Colonic mucosa (tissue), 4 donors: ENCODE measurements around the gene FFAR1. TPM values are rescaled to one million over a fixed set of nuclear protein-coding genes. Genes with fewer than 3 reads are reported as not detected.

Experiments used
- DNase-seq: peaks from one replicate; pipeline ENCODE4 v3.0.0-alpha.2; 2020
- H3K27ac ChIP-seq: fragments of 200-600 bp; one replicate; pipeline ENCODE4 v1.8.0; 2021
- H3K27me3 ChIP-seq: fragments of 200-600 bp; one replicate; pipeline ENCODE4 v1.8.0; 2021
- H3K36me3 ChIP-seq: fragments of 200-600 bp; one replicate; pipeline ENCODE4 v1.8.0; 2021
- H3K4me1 ChIP-seq: fragments of 200-600 bp; one replicate; pipeline ENCODE4 v1.8.0; 2021; ENCODE audit warnings: mild to moderate bottlenecking
- H3K4me3 ChIP-seq: fragments of 200-600 bp; one replicate; pipeline ENCODE4 v1.8.0; 2021
- H3K9ac ChIP-seq, 2 donors: one replicate each; pipeline ENCODE4 v1.7.0; 2013; ENCODE audit warnings: control low read depth in 2 of 2, low read depth in 2 of 2, low read length in 2 of 2
- H3K9me3 ChIP-seq: fragments of 200-600 bp; one replicate; pipeline ENCODE4 v1.8.0; 2021
- intact Hi-C: fragments of 100-400 bp; cut with DNase I; formaldehyde crosslinking; loops from one replicate; pipeline ENCODE4 v1.14.1; 2022
- total RNA-seq, 2 donors: library from RNA; stranded (reverse); fragmentation: NEBNext Ultra II Directional in 1 of 2; extraction: Animal tissue kit (Norgen Biotek cat#: 25700) in 1 of 2; gene quantifications; one replicate each; pipeline ENCODE4 v1.2.1, GENCODE V29; 2021
- TF ChIP-seq, protein P1 (sequence below): fragments of 200-600 bp; IDR thresholded peaks from one replicate; pipeline ENCODE4 v1.8.0; 2022; ENCODE audit warnings: antibody characterized with exemption, mild to moderate bottlenecking
- donor health status: healthy.
- donor health status: DM: no; HTN: no; CAD: no.
- donor health status: DM: no; HTN: no; CAD: no.

FFAR1 gene, protein sequence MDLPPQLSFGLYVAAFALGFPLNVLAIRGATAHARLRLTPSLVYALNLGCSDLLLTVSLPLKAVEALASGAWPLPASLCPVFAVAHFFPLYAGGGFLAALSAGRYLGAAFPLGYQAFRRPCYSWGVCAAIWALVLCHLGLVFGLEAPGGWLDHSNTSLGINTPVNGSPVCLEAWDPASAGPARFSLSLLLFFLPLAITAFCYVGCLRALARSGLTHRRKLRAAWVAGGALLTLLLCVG (N-terminal part only)
- not detected for total RNA-seq

- H3K27me3 ChIP-seq = no peaks in the 10 kb centered on the region
- no peaks in the 10 kb centered on the region for H3K9me3 ChIP-seq
- TF ChIP-seq, protein P1, sequence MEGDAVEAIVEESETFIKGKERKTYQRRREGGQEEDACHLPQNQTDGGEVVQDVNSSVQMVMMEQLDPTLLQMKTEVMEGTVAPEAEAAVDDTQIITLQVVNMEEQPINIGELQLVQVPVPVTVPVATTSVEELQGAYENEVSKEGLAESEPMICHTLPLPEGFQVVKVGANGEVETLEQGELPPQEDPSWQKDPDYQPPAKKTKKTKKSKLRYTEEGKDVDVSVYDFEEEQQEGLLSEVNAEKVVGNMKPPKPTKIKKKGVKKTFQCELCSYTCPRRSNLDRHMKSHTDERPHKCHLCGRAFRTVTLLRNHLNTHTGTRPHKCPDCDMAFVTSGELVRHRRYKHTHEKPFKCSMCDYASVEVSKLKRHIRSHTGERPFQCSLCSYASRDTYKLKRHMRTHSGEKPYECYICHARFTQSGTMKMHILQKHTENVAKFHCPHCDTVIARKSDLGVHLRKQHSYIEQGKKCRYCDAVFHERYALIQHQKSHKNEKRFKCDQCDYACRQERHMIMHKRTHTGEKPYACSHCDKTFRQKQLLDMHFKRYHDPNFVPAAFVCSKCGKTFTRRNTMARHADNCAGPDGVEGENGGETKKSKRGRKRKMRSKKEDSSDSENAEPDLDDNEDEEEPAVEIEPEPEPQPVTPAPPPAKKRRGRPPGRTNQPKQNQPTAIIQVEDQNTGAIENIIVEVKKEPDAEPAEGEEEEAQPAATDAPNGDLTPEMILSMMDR = no peak
- no peak for DNase-seq
- no peak within 1 kb of the TSS for H3K4me3 ChIP-seq
- H3K4me1 ChIP-seq = no peaks in the 10 kb centered on the region
- no peak within 1 kb of the TSS for H3K9ac ChIP-seq
- intact Hi-C loops = no loop called here
- no peaks in the 10 kb centered on the region for H3K36me3 ChIP-seq
- no peak within 1 kb of the TSS for H3K27ac ChIP-seq
These were observed at the start of gene FFAR1 for GRCh38 chr19:35347171-35347929. FFAR1 (plus strand) TSS chr19:35347902; CDS start chr19:35351552, 3,650 bp downstream.

DNA sequence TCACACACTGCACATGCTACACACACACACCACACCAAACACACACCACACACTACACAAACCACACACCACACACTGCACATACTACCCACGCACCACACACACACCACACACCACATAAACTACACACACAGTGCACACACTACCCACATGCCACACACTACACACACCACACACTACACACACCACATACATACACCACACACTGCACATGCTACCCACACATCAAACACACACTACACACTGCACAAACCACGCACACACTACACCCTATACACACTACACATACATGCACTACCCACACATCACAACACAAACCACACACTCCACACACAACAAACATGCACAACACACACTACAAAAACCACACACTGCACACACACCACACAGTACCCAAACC lies 49.8 kb upstream of the FFAR1 start:
- Histone ChIP-seq H3K4me1 (no peaks in the 10 kb centered on the region), H3K4me3 (no peak overlapping the region), H3K27me3 (no peaks in the 10 kb centered on the region), H3K27ac (no peak overlapping the region), H3K36me3 (no peaks in the 10 kb centered on the region), H3K9me3 (no peaks in the 10 kb centered on the region), H3K9ac (no peak overlapping the region)
- no peak for DNase-seq
- TF ChIP-seq, protein P1 = no peak
- intact Hi-C loops = no loop called here

DNA sequence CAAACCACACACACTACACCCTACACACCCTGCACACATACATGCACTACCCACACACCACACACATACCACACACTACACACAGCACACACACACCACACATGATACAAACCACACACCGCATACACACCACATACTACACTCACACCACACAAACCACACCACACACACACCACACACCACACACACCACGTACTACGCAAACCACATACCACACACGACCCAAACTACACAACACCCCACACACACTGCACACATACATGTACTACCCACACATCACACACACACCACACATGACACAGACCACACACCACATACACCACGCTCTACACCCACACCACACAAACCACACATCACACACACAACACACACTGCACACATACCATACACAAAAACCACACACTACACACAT lies 49.1 kb upstream of the FFAR1 start:
- intact Hi-C loops = no loop called here
- H3K4me3 ChIP-seq = no peak overlapping the region
- DNase-seq = no peak
- TF ChIP-seq, protein P1 = no peak
- H3K27ac ChIP-seq = no peak overlapping the region
- H3K27me3 ChIP-seq = no peaks in the 10 kb centered on the region
- H3K9ac ChIP-seq = no peak overlapping the region
- no peaks in the 10 kb centered on the region for H3K36me3 ChIP-seq
- no peaks in the 10 kb centered on the region for H3K9me3 ChIP-seq
- no peaks in the 10 kb centered on the region for H3K4me1 ChIP-seq

- Histone ChIP-seq H3K27me3 (no peaks in the 10 kb centered on the region), H3K4me3 (no peak overlapping the region), H3K9ac (no peak overlapping the region), H3K27ac (no peak overlapping the region), H3K4me1 (no peaks in the 10 kb centered on the region), H3K36me3 (no peaks in the 10 kb centered on the region), H3K9me3 (no peaks in the 10 kb centered on the region)
- DNase-seq = no peak
- TF ChIP-seq, protein P1 = no peak
- intact Hi-C loops = no loop called here
These were observed 48.0 kb upstream of the FFAR1 start for GRCh38 chr19:35299523-35300338.

- Histone ChIP-seq H3K9ac (no peak overlapping the region), H3K36me3 (no peaks in the 10 kb centered on the region), H3K27me3 (no peaks in the 10 kb centered on the region), H3K4me3 (no peak overlapping the region), H3K9me3 (no peaks in the 10 kb centered on the region), H3K27ac (no peak overlapping the region), H3K4me1 (no peaks in the 10 kb centered on the region)
- intact Hi-C loops = no loop called here
- no peak for DNase-seq
- TF ChIP-seq, protein P1 = no peak
These were observed 47.4 kb upstream of the FFAR1 start for GRCh38 chr19:35300339-35300649.
